Suppressor macrophage treated with lipopolysaccharide for 4 hours (primary cell): ENCODE results near the gene FAM24B.
"Not testable (repeated sequence)": the region's sequence is repeated elsewhere in the genome, so short reads cannot be mapped to it uniquely, and the experiment has no call there.

ENCODE experiments used
- DNase-seq: peaks from one replicate; pipeline ENCODE4 v3.0.0-alpha.2; 2020

The FAM24B gene

DNA sequence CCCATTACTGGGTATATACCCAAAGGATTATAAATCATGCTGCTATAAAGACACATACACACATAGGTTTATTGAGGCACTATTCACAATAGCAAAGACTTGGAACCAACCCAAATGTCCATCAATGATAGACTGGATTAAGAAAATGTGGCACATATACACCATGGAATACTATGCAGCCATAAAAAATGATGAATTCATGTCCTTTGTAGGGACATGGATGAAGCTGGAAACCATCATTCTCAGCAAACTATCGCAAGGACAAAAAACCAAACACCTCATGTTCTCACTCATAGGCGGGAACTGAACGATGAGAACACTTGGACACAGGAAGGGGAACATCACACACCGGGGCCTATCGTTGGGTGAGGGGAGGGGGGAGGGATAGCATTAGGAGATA, 21.3 kb downstream of the FAM24B start:
- not testable (repeated sequence) for DNase-seq

DNA sequence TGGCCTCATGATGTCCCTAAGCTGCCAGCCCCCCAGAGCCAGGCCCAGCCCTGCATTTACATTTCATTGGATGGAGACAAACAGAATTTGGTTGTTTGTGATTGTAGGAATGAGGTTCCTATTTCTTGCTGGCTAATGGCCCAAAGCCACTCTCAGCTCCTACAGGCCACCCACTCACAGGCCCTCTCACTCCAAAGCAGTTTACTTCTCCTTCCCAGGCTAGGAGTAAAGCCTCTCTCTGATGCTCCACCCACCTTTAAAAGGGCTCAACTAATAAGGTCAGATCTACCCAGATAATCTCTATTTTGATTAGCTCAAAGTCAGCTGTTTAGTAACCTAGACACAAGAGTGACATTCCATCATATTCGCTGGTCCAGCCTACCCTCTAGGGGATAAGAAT, 22.5 kb downstream of the FAM24B start:
- DNase-seq: peak; percentile 21

GRCh38 chr10:122855745-122856144, 23.6 kb downstream of the FAM24B start:
- no peak for DNase-seq

GRCh38 chr10:122854648-122855047, 24.7 kb downstream of the FAM24B start:
- DNase-seq: no peak

DNA sequence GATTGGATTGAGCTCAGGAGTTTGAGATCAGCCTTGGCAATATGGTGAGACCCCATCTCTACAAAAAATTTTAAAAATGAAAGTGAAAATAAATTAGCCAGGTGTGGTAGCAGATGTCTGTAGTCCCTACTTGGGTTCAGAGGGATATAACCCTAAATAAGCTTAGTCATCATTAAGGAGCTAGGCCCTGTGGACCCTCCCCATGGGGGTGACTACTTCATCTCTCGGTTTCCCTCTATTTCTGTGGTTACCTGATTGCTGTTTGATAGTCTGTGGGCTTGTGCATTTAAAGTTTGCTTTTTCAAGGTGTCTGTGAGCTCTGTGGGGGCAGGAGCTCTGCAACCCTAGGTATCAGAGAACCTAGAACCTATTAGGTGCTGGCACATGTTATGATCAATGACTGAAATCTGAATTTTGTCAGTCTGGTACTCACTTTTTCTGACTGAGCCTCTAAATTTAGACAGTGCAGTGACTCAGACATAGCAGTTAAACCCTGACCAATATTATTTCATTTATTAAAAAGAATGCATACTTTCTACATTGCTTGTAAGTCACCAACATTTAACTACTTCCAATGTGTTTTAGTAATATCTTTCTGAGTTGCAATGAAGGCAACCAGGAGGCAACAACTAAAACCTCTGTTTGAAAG, 25.6 kb downstream of the FAM24B start:
- DNase-seq: no peak

GRCh38 chr10:122852261-122852660, 27.1 kb downstream of the FAM24B start:
- no peak for DNase-seq

- no peak for DNase-seq
Measured at GRCh38 chr10:122850705-122851640, 28.4 kb downstream of the FAM24B start.

- DNase-seq: no peak
Measured at GRCh38 chr10:122849900-122850605, 29.3 kb downstream of the FAM24B start.

DNA sequence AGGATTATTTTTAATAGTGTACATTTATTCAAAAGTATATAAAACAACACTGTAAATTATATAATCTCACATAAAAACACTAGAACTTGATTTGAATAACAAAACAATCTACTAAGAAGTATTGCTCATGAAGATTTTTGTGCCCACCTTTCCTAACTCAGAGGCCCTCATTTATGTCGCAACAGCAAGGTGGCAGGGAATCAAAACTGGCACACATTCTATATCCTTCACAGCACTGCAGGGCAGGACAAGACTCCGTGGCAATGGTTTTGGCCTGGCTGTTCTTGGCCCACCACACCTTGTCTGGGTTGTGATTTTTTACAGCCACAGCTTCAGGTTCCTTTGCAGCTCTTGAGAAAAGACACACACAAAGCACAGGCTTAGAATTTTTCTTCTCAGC, 30.3 kb downstream of the FAM24B start:
- DNase-seq: no peak

- no peak for DNase-seq
Measured at GRCh38 chr10:122847782-122848604, 31.4 kb downstream of the FAM24B start.

GRCh38 chr10:122845783-122846332, 33.5 kb downstream of the FAM24B start, which contains the start of gene CUZD1:
Gene CUZD1 (minus strand): TSS chr10:122845857. CDS start chr10:122845843, 14 bp downstream.
- no peak for DNase-seq

GRCh38 chr10:122844146-122844545, 35.2 kb downstream of the FAM24B start:
- no peak for DNase-seq

DNA sequence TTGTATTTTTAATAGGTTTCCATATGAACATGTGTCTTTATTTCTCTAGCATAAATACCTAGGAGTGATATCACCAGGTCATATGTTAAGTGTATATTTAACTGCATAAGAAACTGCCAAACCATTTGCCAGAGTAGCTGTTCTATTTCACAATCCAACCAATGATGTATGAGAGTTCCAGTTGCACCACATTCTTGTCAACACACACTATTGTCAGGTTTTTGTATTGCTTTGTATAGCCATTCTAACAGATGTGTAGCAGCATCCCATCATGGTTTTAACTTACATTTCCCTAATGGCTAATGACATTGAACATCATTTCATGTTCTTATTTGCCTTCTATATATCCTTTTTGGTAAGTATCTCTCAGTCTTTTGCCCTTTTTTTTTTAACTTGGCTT, 37.8 kb downstream of the FAM24B start:
- DNase-seq: no peak

DNA sequence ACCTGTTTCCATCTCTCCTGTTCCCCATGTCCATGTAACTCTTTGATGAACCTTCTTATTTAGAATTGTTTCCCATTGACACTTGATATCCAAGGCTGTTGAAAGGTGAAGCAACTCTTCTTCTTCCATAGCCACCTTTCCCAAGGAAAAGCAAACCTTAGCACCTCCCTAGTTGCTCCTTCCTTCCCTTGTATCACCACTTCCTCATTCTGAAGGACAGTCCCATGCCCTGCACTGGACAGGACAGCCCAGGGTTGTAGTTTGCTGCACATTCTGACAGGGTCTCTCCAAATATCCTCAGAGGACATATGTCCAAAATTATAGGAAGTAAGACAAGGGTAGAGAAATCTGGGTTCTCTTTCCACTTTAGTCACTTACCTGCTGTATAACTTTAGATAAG, 39.9 kb downstream of the FAM24B start:
- no peak for DNase-seq

GRCh38 chr10:122838880-122839279, 40.5 kb downstream of the FAM24B start:
- no peak for DNase-seq

GRCh38 chr10:122835908-122836307, 43.5 kb downstream of the FAM24B start:
- DNase-seq: no peak

- no peak for DNase-seq
Measured at GRCh38 chr10:122830965-122831353, 48.4 kb downstream of the FAM24B start.

DNA sequence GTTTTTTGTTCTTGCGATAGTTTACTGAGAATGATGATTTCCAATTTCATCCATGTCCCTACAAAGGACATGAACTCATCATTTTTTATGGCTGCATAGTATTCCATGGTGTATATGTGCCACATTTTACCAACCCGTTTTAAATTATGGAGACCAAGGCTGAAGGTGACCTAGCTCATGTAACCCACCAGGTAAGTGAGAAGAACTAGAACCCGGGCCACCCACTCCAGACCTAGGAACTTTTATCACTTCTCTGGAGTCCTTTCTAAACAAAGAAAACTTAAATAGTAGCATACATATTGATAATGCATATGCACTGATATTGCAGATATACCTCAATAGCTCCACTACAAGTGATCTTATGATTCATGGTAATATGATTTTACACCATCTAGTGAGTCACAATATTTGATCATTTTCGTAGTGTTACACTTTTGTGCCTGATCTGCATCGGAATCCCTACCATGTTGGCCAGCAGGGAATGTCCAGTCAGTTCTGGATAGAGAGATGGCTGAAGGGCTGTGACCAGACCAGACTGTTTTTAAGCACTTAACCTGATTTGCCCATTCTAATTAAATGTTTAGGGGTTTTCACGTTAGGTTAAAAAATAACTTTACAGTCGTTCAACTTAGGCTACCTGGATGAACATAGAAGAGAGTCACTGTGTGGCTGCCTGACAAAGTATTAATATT, 49.0 kb downstream of the FAM24B start:
- DNase-seq: no peak

DNA sequence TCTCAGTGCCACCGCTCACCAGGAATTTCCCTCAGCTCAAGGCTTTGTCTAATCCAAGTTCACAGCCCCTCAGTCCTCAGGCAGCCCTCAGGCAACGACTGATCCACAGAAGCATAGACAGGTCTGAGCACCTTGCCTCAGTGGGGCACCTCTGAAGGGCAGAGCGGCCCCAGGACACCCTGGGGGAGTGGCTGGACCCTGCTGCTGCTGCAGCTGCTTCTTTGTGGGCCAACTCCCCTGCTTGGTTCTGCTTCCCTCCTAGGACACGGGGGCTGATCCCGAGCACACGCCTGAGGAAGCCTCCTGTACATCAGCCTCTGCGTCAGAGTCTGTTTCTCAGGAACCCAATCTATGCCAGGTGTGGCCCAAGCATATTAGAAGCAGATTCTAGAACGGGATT, 49.9 kb downstream of the FAM24B start:
- no peak for DNase-seq

DNA sequence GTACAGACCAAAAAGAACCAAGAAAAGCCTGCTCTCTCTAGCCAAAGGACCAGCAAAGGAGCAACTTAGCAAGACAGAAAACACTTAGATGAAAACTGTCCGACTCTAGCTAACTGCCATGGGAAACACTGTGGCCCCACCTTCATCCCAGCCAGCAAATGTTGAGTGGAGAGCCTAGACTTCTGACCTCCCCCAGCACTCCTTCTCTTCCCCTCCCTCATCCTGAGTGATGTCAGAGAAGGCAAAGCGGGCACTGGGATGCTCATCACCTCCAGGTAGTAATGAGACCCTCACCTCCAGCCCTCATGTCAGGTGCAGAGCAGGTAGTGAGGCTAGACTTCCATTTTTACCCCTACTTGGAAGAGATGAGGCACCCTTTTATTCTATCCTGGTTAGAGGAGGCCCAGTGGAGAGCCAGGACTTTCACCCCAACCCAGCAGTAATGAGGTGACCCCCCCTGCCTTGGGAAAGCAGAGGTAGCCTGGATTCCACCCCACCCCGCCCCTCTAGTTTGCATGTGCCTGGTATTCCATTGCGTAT, 50.6 kb downstream of the FAM24B start:
- no peak for DNase-seq

- no peak for DNase-seq
Measured at GRCh38 chr10:122827302-122827701, 52.1 kb downstream of the FAM24B start.
